Liver (tissue), 2 donors: Measurements from ENCODE around the gene NR2E1.

Source experiments
- RXRA ChIP-seq, 2 donors: IDR thresholded peaks; 2 replicates each; pipeline ENCODE4 v1.6.1; 2017 to 2018; ENCODE audit warnings: antibody characterized with exemption in 2 of 2, mild to moderate bottlenecking in 1 of 2
- TAF1 ChIP-seq: conservative IDR thresholded peaks from 2 replicates; pipeline ENCODE4 v1.6.1; 2016; ENCODE audit warnings: antibody characterized with exemption, mild to moderate bottlenecking
- donor health status: healthy.

- TF ChIP-seq TAF1 (no peak), RXRA (IDR thresholded peaks at IDR 0.05) (peak; percentile 58 to 77)
Observed at GRCh38 chr6:108200631-108201030, 34.8 kb downstream of the NR2E1 start.
